Mammary epithelial cell (primary cell): Measurements from ENCODE around the gene TOP2B.

ENCODE experiments used
- CTCF ChIP-seq, 2 donors: IDR thresholded peaks in 1 of 2; conservative IDR thresholded peaks in 1 of 2; 2 replicates each; pipeline ENCODE4 v1.5.1; 2011 to 2012; ENCODE audit warnings: inconsistent platforms in 2 of 2, low read length in 2 of 2, mild to moderate bottlenecking in 2 of 2, control low read depth in 1 of 2, low read depth in 1 of 2; ENCODE audit not compliant: insufficient read depth in 1 of 2; ENCODE audit errors: extremely low read depth in 1 of 2
- EZH2 ChIP-seq: IDR thresholded peaks from 2 replicates; pipeline ENCODE4 v1.6.1; 2012; ENCODE audit warnings: low read length, inconsistent platforms, borderline replicate concordance

- TF ChIP-seq CTCF (conservative IDR thresholded peaks at IDR 0.05 in 1 of 2, IDR thresholded peaks at IDR 0.05 in 1 of 2; ENCODE audit: extremely low read depth in 1 of 2, insufficient read depth in 1 of 2, low read depth in 1 of 2, low read length in 2 of 2) (no peak), EZH2 (no peak)
Measured at GRCh38 chr3:25581823-25582222, 82.9 kb downstream of the TOP2B start.
